Vagina (tissue), 2 donors: ENCODE results near the gene PACC1.

Experiments used
- POLR2AphosphoS5 ChIP-seq, 2 donors: sonication (generic); formaldehyde crosslinking; IDR thresholded peaks; one replicate each; pipeline ENCODE4 v1.9.0; 2017; ENCODE audit warnings: antibody characterized with exemption in 2 of 2, mild to moderate bottlenecking in 2 of 2, low read depth in 1 of 2; ENCODE audit not compliant: insufficient read depth in 1 of 2
- TF ChIP-seq, protein P1 (sequence below), 3 experiments: fragments of 450-650 bp in 2 of 3; fragments of 200-600 bp in 1 of 3; sonication (generic) in 1 of 3; IDR thresholded peaks; one replicate each; pipeline ENCODE4 v1.5.1; 2017 to 2019; ENCODE audit warnings: antibody characterized with exemption in 3 of 3, mild to moderate bottlenecking in 2 of 3, moderate library complexity in 2 of 3

GRCh38 chr1:212432272-212432660 is 17.6 kb upstream of the PACC1 start:
- TF ChIP-seq, protein P1, sequence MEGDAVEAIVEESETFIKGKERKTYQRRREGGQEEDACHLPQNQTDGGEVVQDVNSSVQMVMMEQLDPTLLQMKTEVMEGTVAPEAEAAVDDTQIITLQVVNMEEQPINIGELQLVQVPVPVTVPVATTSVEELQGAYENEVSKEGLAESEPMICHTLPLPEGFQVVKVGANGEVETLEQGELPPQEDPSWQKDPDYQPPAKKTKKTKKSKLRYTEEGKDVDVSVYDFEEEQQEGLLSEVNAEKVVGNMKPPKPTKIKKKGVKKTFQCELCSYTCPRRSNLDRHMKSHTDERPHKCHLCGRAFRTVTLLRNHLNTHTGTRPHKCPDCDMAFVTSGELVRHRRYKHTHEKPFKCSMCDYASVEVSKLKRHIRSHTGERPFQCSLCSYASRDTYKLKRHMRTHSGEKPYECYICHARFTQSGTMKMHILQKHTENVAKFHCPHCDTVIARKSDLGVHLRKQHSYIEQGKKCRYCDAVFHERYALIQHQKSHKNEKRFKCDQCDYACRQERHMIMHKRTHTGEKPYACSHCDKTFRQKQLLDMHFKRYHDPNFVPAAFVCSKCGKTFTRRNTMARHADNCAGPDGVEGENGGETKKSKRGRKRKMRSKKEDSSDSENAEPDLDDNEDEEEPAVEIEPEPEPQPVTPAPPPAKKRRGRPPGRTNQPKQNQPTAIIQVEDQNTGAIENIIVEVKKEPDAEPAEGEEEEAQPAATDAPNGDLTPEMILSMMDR (IDR thresholded peaks at IDR 0.05), result no peak
- TF ChIP-seq POLR2AphosphoS5 (IDR thresholded peaks at IDR 0.05; ENCODE audit: insufficient read depth in 1 of 2, low read depth in 1 of 2), result no peak
